CD14-positive monocyte (primary cell): ENCODE measurements around the gene YIPF3. TPM values are rescaled to one million over a fixed set of nuclear protein-coding genes. Genes with fewer than 3 reads are reported as not detected.
A peak's percentile ranks its signal among the peaks of the same experiment; 100 is the strongest.
"Not testable (repeated sequence)": the region's sequence is repeated elsewhere in the genome, so short reads cannot be mapped to it uniquely, and the experiment has no call there.

Source experiments
- DNase-seq, 3 donors: peaks; one replicate each; pipeline ENCODE4 v3.0.0-alpha.2; 2011 to 2022
- H2AFZ ChIP-seq: 2 replicates; pipeline ENCODE4 v1.6.0; 2012; ENCODE audit warnings: mild to moderate bottlenecking, low read depth, low read length, inconsistent platforms; ENCODE audit not compliant: insufficient read depth, poor library complexity, severe bottlenecking
- H3K27ac ChIP-seq, 2 donors: 1 replicate in 1 of 2; 2 replicates in 1 of 2; pipeline ENCODE4 v1.5.1; 2012 to 2013; ENCODE audit warnings: low read length in 2 of 2, control low read depth in 1 of 2, inconsistent platforms in 1 of 2, low read depth in 1 of 2, mild to moderate bottlenecking in 1 of 2
- H3K27me3 ChIP-seq, 2 donors: one replicate each; pipeline versions ENCODE4 v1.6.0 to v1.6.1; 2011 to 2013; ENCODE audit warnings: low read length in 2 of 2; ENCODE audit not compliant: control insufficient read depth in 2 of 2, insufficient read depth in 2 of 2
- H3K36me3 ChIP-seq, 2 donors: replicated peaks in 1 of 2; 1 replicate in 1 of 2; 2 replicates in 1 of 2; pipeline versions ENCODE4 v1.5.1 to v1.6.1; 2012 to 2013; ENCODE audit warnings: low read length in 2 of 2, control low read depth in 1 of 2, inconsistent platforms in 1 of 2, mild to moderate bottlenecking in 1 of 2; ENCODE audit not compliant: insufficient read depth in 2 of 2, control insufficient read depth in 1 of 2
- H3K4me1 ChIP-seq, 2 donors: 1 replicate in 1 of 2; 2 replicates in 1 of 2; pipeline versions ENCODE4 v1.5.1 to v1.6.1; 2012 to 2013; ENCODE audit warnings: low read length in 2 of 2, control low read depth in 1 of 2, inconsistent platforms in 1 of 2, mild to moderate bottlenecking in 1 of 2, moderate library complexity in 1 of 2; ENCODE audit not compliant: insufficient read depth in 2 of 2, control insufficient read depth in 1 of 2
- H3K4me2 ChIP-seq: replicated peaks from 2 replicates; pipeline ENCODE3; 2012; ENCODE audit warnings: low read length, moderate library complexity, mild to moderate bottlenecking; ENCODE audit not compliant: poor library complexity, severe bottlenecking; ENCODE audit errors: extremely low read depth
- H3K4me3 ChIP-seq, 3 experiments: fragments of 200-600 bp in 1 of 3; sonication (generic) in 1 of 3; replicated peaks in 1 of 3; 1 replicate in 2 of 3; 2 replicates in 1 of 3; pipeline ENCODE4 v1.5.1; 2011 to 2013; ENCODE audit warnings: low read length in 3 of 3, mild to moderate bottlenecking in 3 of 3, control low read depth in 2 of 3, low read depth in 2 of 3, inconsistent platforms in 1 of 3, moderate library complexity in 1 of 3
- H3K79me2 ChIP-seq: 2 replicates; pipeline ENCODE4 v1.6.0; 2012; ENCODE audit warnings: mild to moderate bottlenecking, control low read depth, inconsistent platforms, low read length, moderate library complexity; ENCODE audit not compliant: insufficient read depth
- H3K9ac ChIP-seq: 2 replicates; pipeline ENCODE4 v1.6.0; 2017; ENCODE audit warnings: low read length, mild to moderate bottlenecking; ENCODE audit not compliant: insufficient read depth, poor library complexity, severe bottlenecking
- H3K9me3 ChIP-seq, 2 donors: replicated peaks in 1 of 2; 1 replicate in 1 of 2; 2 replicates in 1 of 2; pipeline versions ENCODE4 v1.5.1 to v1.6.1; 2012 to 2013; ENCODE audit warnings: low read length in 2 of 2, control low read depth in 1 of 2; ENCODE audit not compliant: control insufficient read depth in 1 of 2, insufficient read depth in 1 of 2
- H4K20me1 ChIP-seq: 2 replicates; pipeline ENCODE4 v1.6.0; 2012; ENCODE audit warnings: mild to moderate bottlenecking, low read length, control low read depth, moderate library complexity; ENCODE audit not compliant: insufficient read depth
- H3K27ac Mint-ChIP-seq, 7 donors: one replicate each; pipeline ENCODE4 v1.8.0; 2020; ENCODE audit warnings: mild to moderate bottlenecking in 7 of 7, mixed read lengths in 7 of 7, moderate library complexity in 6 of 7, inconsistent platforms in 2 of 7
- H3K27me3 Mint-ChIP-seq, 3 donors: one replicate each; pipeline ENCODE4 v1.8.0; 2021 to 2022; ENCODE audit warnings: low read depth in 3 of 3, mild to moderate bottlenecking in 3 of 3, mixed read lengths in 3 of 3, moderate library complexity in 3 of 3, inconsistent platforms in 1 of 3
- H3K36me3 Mint-ChIP-seq, 2 donors: one replicate each; pipeline ENCODE4 v1.8.0; 2020; ENCODE audit warnings: mixed read lengths in 2 of 2, inconsistent platforms in 1 of 2, mild to moderate bottlenecking in 1 of 2
- H3K4me1 Mint-ChIP-seq: one replicate; pipeline ENCODE4 v1.8.0; 2020; ENCODE audit warnings: mild to moderate bottlenecking, mixed read lengths
- H3K4me3 Mint-ChIP-seq, 2 donors: one replicate each; pipeline ENCODE4 v1.8.0; 2020; ENCODE audit warnings: mild to moderate bottlenecking in 2 of 2, mixed read lengths in 2 of 2, moderate library complexity in 1 of 2
- H3K9me3 Mint-ChIP-seq, 7 donors: one replicate each; pipeline ENCODE4 v1.8.0; 2020 to 2022; ENCODE audit warnings: mixed read lengths in 7 of 7, mild to moderate bottlenecking in 6 of 7, moderate library complexity in 6 of 7, inconsistent platforms in 2 of 7
- CTCF ChIP-seq: fragments of 200-600 bp; IDR thresholded peaks from one replicate; pipeline ENCODE4 v1.8.0; 2022; ENCODE audit warnings: antibody characterized with exemption, mild to moderate bottlenecking
- WGBS: methylation state at CpG from one replicate; pipeline ENCODE4 v1.1.5; 2013; ENCODE audit warnings: missing lambda C conversion rate; ENCODE audit not compliant: insufficient coverage; 5-methylcytosine and 5-hydroxymethylcytosine counted together
- intact Hi-C, 2 donors: fragments of 100-400 bp; cut with micrococcal nuclease; formaldehyde crosslinking; loops; one replicate each; pipeline versions ENCODE4 v1.15.0 to v1.15.1; 2023
- polyA plus RNA-seq, 3 donors: library from polyadenylated mRNA; depleted of rRNA in 1 of 3; unstranded in 2 of 3; stranded (reverse) in 1 of 3; fragments of 300-500 nt in 2 of 3; fragments of >200 nt in 1 of 3; fragmentation: Illumina TruSeq in 2 of 3; gene quantifications; 1 replicate in 2 of 3; 2 replicates in 1 of 3; pipeline ENCODE4 v1.2.3, GENCODE V29; 2012 to 2021

The YIPF3 gene
- polyA plus RNA-seq, 3 donors = 112 to 126 (median 123) TPM

- 88% methylated on average over 3 of the region's 4 CpGs for WGBS
- peaks cover 0 to 2% (median 0%) of the 10 kb centered on the region in 7 donors for H3K9me3 Mint-ChIP-seq
- intact Hi-C loops = no loop called here
These were observed 49.0 kb downstream of the YIPF3 start for GRCh38 chr6:43467752-43468151.

GRCh38 chr6:43467265-43467664 is 49.5 kb downstream of the YIPF3 start:
- H2AFZ ChIP-seq, H3K27ac Mint-ChIP-seq, H3K9me3 Mint-ChIP-seq, H3K4me1 Mint-ChIP-seq, H3K27ac ChIP-seq, H3K36me3 ChIP-seq, H3K9me3 ChIP-seq, H3K79me2 ChIP-seq, H4K20me1 ChIP-seq, DNase-seq, intact Hi-C loops, H3K4me3 ChIP-seq, H3K36me3 Mint-ChIP-seq, H3K9ac ChIP-seq, H3K4me2 ChIP-seq, H3K4me1 ChIP-seq: not testable (repeated sequence)
- WGBS = 80% methylated on average over 2 of the region's 5 CpGs
- H3K27me3 ChIP-seq = peaks cover 0 to 10% of the 10 kb centered on the region in 2 donors
- Mint-ChIP-seq H3K27me3 (peaks cover 25 to 30% (median 26%) of the 10 kb centered on the region in 3 donors), H3K4me3 (peak overlapping the region in 1 of 2 donors; percentile 2)

More at GRCh38 chr6:43467752-43468151, 49.0 kb downstream of the YIPF3 start:
- H3K9ac ChIP-seq = no peak overlapping the region
- DNase-seq = no peak
- Mint-ChIP-seq H3K27me3 (peaks cover 21 to 27% (median 23%) of the 10 kb centered on the region in 3 donors), H3K36me3 (no peaks in the 10 kb centered on the region), H3K4me1 (no peaks in the 10 kb centered on the region), H3K4me3 (peak overlapping the region in 1 of 2 donors; percentile 2), H3K27ac (peak overlapping the region in 1 of 7 donors; percentile 14)
- no peaks in the 10 kb centered on the region for H3K36me3 ChIP-seq
- H3K4me1 ChIP-seq = no peaks in the 10 kb centered on the region
- no peak overlapping the region for H3K4me3 ChIP-seq
- no peak overlapping the region for H2AFZ ChIP-seq
- no peaks in the 10 kb centered on the region for H3K9me3 ChIP-seq
- TF ChIP-seq CTCF = no peak
- H3K27ac ChIP-seq = no peak overlapping the region
- H3K79me2 ChIP-seq = no peaks in the 10 kb centered on the region
- H4K20me1 ChIP-seq = no peaks in the 10 kb centered on the region
- H3K27me3 ChIP-seq = peaks cover 0 to 8% of the 10 kb centered on the region in 2 donors
- no peak overlapping the region for H3K4me2 ChIP-seq
